Suppressor macrophage treated with lipopolysaccharide for 1 hour (primary cell): Measurements from ENCODE around the gene RNF168.
"Not testable (repeated sequence)": the region's sequence is repeated elsewhere in the genome, so short reads cannot be mapped to it uniquely, and the experiment has no call there.

ENCODE experiments used
- DNase-seq, 3 donors: peaks; one replicate each; pipeline ENCODE4 v3.0.0-alpha.2; 2020 to 2022

Gene RNF168

GRCh38 chr3:196514913-196515621, 11.5 kb upstream of the RNF168 start, which contains the start of gene SMCO1:
SMCO1 (minus strand) TSS chr3:196515346; CDS start chr3:196515209, 137 bp downstream.
- DNase-seq = no peak

- DNase-seq = no peak
Observed at GRCh38 chr3:196514350-196514716, 10.8 kb upstream of the RNF168 start.

- DNase-seq = no peak
Observed at GRCh38 chr3:196513697-196514349, 10.3 kb upstream of the RNF168 start.

- not testable (repeated sequence) for DNase-seq
Observed at GRCh38 chr3:196511646-196512425, 8.3 kb upstream of the RNF168 start.

GRCh38 chr3:196511108-196511507, 7.5 kb upstream of the RNF168 start:
- not testable (repeated sequence) for DNase-seq

GRCh38 chr3:196506687-196507086, 3.1 kb upstream of the RNF168 start:
- no peak for DNase-seq

- no peak for DNase-seq
Observed at GRCh38 chr3:196504556-196504955, 988 bp upstream of the RNF168 start.

GRCh38 chr3:196504077-196504398, 470 bp upstream of the RNF168 start:
- DNase-seq = not testable (repeated sequence)

GRCh38 chr3:196502775-196503195, 783 bp downstream of the RNF168 start:
- DNase-seq = peak; percentile 78 to 89 (median 88)

- DNase-seq = peak; percentile 14 to 55 (median 28)
Observed at GRCh38 chr3:196501316-196502044, 2.1 kb downstream of the RNF168 start.

- DNase-seq = peak; percentile 13 to 25 (median 22)
Observed at GRCh38 chr3:196499807-196500524, 3.6 kb downstream of the RNF168 start.

- DNase-seq = no peak
Observed at GRCh38 chr3:196499061-196499460, 4.5 kb downstream of the RNF168 start.

- no peak for DNase-seq
Observed at GRCh38 chr3:196498297-196498696, 5.3 kb downstream of the RNF168 start.

GRCh38 chr3:196496183-196496582, 7.4 kb downstream of the RNF168 start:
- DNase-seq = no peak

- no peak for DNase-seq
Observed at GRCh38 chr3:196493292-196493691, 10.3 kb downstream of the RNF168 start.

- DNase-seq = no peak
Observed at GRCh38 chr3:196492080-196492479, 11.5 kb downstream of the RNF168 start.

- DNase-seq = no peak
Observed at GRCh38 chr3:196489747-196490146, 13.8 kb downstream of the RNF168 start.

- DNase-seq = peak; percentile 24 to 43 (median 24)
Observed at GRCh38 chr3:196486263-196486662, 17.3 kb downstream of the RNF168 start.

- DNase-seq = no peak
Observed at GRCh38 chr3:196477678-196478077, 25.9 kb downstream of the RNF168 start.

- DNase-seq = no peak
Observed at GRCh38 chr3:196472286-196472685, 31.3 kb downstream of the RNF168 start.

GRCh38 chr3:196471551-196471950, 32.0 kb downstream of the RNF168 start:
- no peak for DNase-seq

GRCh38 chr3:196470182-196470581, 33.4 kb downstream of the RNF168 start:
- DNase-seq = not testable (repeated sequence)
